NCI-H774 (cell line): ENCODE results near the gene ZNHIT6.
"Not testable (repeated sequence)": the region's sequence is repeated elsewhere in the genome, so short reads cannot be mapped to it uniquely, and the experiment has no call there.

Experiments
- DNase-seq: peaks from one replicate; lab custom pipeline; 2025; lab: John Stamatoyannopoulos, UW

ZNHIT6 gene

GRCh38 chr1:85672031-85672660, 36.1 kb downstream of the ZNHIT6 start:
- no peak for DNase-seq

DNA sequence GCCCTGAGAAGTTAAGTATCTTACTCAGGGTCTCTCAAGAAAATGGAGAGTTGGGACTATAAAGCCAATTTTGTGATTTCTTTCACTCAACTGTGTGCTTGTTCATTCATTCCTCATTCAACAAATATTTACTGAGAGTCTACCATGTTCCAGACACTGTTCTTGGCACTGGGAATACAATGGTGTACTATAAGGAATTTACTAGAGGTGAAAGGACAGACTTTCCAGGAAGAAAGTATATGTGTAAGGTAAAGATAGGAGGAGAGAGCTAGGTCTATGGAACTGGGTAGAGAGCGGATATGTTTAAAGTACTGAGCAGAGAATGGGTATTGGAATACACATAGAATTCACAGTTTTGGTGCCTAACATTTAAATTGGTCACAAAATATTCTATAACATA, 42.3 kb downstream of the ZNHIT6 start:
- DNase-seq, result no peak

- no peak for DNase-seq
These were observed 44.9 kb downstream of the ZNHIT6 start for GRCh38 chr1:85663382-85663781.

- no peak for DNase-seq
These were observed 46.5 kb downstream of the ZNHIT6 start for GRCh38 chr1:85661767-85662166.

DNA sequence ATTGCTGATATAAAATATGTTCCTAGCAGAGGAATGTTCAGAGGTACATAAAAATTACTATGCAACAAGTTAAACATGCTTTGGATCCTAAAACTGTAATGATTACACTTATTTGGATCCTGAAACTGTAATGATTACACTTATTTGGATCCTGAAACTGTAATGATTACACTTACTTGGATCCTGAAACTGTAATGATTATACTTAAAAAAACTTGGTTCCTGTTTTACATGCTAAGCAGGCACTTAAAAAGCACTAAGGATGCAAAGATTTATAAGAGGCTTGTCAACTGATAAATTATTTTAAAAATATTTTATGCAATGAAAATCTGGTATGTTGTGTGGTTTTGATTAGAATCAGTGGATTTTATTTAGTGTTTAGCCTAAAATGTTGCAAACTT, 47.7 kb downstream of the ZNHIT6 start:
- DNase-seq, result no peak

DNA sequence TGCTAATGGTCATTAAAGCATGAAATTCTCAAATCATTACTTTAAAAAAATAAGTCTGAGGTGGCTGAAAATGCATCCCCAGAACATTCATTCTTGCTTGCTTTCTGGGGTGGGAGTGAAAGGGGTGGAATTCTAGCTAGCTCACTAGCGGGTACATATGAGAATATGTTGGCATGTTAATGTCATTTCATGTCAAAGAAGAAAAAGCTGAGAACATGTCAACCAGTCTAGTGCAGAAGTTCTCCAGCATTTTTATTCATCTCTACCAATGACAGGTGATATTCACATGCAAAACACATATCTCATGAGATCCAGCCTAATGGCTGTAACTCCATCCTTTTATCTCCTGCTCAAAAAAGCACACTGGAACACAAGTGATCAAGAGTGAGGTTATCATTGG, 49.1 kb downstream of the ZNHIT6 start:
- no peak for DNase-seq

GRCh38 chr1:85656948-85657347, 51.3 kb downstream of the ZNHIT6 start:
- DNase-seq, result no peak

GRCh38 chr1:85656256-85656655, 52.0 kb downstream of the ZNHIT6 start:
- DNase-seq, result no peak

- no peak for DNase-seq
These were observed 52.9 kb downstream of the ZNHIT6 start for GRCh38 chr1:85655315-85655714.

- DNase-seq, result no peak
These were observed 54.0 kb downstream of the ZNHIT6 start for GRCh38 chr1:85654066-85654782.

GRCh38 chr1:85652327-85652726, 55.9 kb downstream of the ZNHIT6 start:
- DNase-seq, result no peak

- no peak for DNase-seq
These were observed 57.6 kb downstream of the ZNHIT6 start for GRCh38 chr1:85650645-85651044.

- no peak for DNase-seq
These were observed 58.6 kb downstream of the ZNHIT6 start for GRCh38 chr1:85649591-85649990.

GRCh38 chr1:85641598-85642556, 66.4 kb downstream of the ZNHIT6 start:
- peak; percentile 39 for DNase-seq

DNA sequence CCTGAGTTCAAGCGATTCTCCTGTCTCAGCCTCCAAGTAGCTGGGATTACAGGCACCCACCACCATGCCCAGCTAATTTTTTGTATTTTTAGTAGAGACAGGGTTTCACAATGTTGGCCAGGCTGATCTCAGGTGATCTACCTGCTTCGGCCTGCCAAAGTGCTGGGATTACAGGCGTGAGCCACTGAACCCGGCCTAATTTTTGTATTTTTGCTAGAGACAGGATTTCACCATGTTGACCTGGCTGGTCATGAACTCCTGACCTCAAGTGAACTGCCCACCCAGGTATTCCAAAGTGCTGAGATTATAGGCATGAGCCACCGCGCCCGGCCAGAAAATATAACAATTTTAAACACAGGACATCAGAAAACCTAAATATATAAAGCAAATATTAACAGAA, 68.3 kb downstream of the ZNHIT6 start:
- not testable (repeated sequence) for DNase-seq

- no peak for DNase-seq
These were observed 69.8 kb downstream of the ZNHIT6 start for GRCh38 chr1:85638412-85638811.

- DNase-seq, result no peak
These were observed 77.7 kb downstream of the ZNHIT6 start for GRCh38 chr1:85630493-85630892.

- DNase-seq, result no peak
These were observed 78.7 kb downstream of the ZNHIT6 start for GRCh38 chr1:85629532-85629920.

DNA sequence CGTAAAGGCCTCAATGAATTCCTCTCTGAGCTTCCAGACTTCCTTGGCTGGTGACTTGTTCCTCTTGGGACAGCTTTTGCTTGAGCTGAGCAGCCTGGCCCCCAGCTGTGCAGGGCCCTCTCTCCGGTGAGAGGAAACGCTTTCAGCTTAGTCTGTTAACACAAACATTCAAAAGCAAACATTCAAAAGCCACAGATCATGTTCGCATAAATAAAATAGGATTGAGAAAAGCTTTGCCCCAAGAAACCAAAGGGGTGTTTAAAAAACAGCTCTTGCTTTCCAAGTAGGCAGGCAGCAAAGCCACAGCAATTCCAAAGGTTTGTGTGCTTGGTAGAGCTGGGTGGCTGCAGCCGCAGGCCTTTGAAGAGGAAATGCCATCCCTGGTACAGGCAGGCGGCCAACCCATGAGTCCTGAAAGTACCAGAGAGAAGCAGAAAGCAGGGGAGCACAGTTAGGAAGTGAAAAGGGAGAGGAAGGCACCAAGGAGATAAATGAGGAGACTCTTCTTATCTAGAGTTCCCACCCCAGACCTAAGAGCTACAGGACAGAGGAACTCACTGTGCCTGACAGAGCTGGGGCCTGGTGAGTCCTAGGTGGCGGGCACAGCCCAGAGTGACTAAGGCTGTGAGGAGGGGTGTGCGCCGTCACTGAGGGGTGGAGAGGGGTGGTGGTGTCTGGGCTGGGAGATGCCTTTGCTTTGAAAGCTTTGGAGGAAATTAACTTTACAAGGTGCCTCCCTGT, 79.3 kb downstream of the ZNHIT6 start:
- peak; percentile 50 for DNase-seq

DNA sequence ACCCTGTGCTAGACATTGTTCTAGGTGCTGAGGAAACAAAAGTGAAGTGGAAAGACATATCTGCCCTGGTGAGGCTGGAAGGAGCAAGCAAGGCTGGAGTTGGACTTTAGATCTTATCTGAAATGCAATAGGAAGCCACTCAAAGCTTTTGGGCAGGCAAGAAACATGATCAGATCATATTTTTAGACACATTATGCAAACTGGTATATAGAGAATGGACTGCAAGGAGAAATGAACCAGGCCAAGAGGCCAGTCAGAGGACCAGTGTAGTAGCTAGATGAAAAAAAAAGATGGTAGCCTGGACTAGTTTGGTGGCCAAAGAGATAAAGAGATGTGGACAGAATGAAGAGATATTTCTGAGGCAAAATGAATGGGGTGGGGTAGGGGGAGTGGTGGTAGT, 81.4 kb downstream of the ZNHIT6 start:
- no peak for DNase-seq

- DNase-seq, result no peak
These were observed 83.9 kb downstream of the ZNHIT6 start for GRCh38 chr1:85624361-85624760.

DNA sequence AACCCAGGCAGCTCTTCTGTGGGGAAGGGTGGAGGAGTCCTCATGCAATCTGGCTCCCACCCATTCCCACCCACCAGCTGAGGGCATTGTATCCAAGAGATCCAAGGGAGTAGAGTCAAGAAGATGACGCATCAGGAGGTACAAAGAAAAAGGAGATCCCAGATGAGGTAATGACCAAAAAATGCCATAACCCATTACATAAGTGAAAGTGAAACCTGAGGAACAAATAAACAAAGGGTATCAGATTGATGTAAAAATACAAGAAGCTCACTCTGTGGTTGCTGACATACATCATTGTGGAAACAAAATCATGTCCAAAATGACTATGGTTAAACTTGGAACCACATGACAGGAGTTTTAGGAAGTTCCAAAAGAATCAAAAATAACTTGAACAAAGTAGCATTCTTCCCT, 85.2 kb downstream of the ZNHIT6 start:
- DNase-seq, result no peak
